Liver (tissue), 3 donors: ENCODE results near the gene MIEF1.
A peak's percentile ranks its signal among the peaks of the same experiment; 100 is the strongest.

Source experiments
- ATF3 ChIP-seq: IDR thresholded peaks from 2 replicates; pipeline ENCODE4 v1.6.1; 2016; ENCODE audit warnings: antibody characterized with exemption
- CTCF ChIP-seq: fragments of 150-350 bp; IDR thresholded peaks from 2 replicates; pipeline ENCODE4 v1.5.1; 2017; ENCODE audit warnings: improper control_type of control experiment, low read depth, low read length; ENCODE audit not compliant: missing input control
- EGR1 ChIP-seq, 2 donors: IDR thresholded peaks; 2 replicates each; pipeline ENCODE4 v1.6.1; 2016 to 2018; ENCODE audit warnings: antibody characterized with exemption in 2 of 2, low read depth in 2 of 2
- FOXA1 ChIP-seq: IDR thresholded peaks from 2 replicates; pipeline ENCODE4 v1.6.1; 2016; ENCODE audit warnings: antibody characterized with exemption
- GABPA ChIP-seq, 2 donors: IDR thresholded peaks in 1 of 2; conservative IDR thresholded peaks in 1 of 2; 2 replicates each; pipeline ENCODE4 v1.6.1; 2016; ENCODE audit warnings: antibody characterized with exemption in 2 of 2, mild to moderate bottlenecking in 1 of 2, moderate library complexity in 1 of 2
- JUND ChIP-seq, 2 donors: IDR thresholded peaks; 2 replicates each; pipeline ENCODE4 v1.6.1; 2016; ENCODE audit warnings: antibody characterized with exemption in 2 of 2
- MAX ChIP-seq: IDR thresholded peaks from 2 replicates; pipeline ENCODE4 v1.6.1; 2016; ENCODE audit warnings: antibody characterized with exemption
- RAD21 ChIP-seq, 2 donors: IDR thresholded peaks; 2 replicates each; pipeline ENCODE4 v1.6.1; 2016; ENCODE audit warnings: antibody characterized with exemption in 2 of 2, mild to moderate bottlenecking in 2 of 2
- REST ChIP-seq: IDR thresholded peaks from 2 replicates; pipeline ENCODE4 v1.6.1; 2016; ENCODE audit warnings: antibody characterized with exemption, mild to moderate bottlenecking
- RXRA ChIP-seq, 2 donors: IDR thresholded peaks; 2 replicates each; pipeline ENCODE4 v1.6.1; 2017 to 2018; ENCODE audit warnings: antibody characterized with exemption in 2 of 2, mild to moderate bottlenecking in 1 of 2
- SP1 ChIP-seq: IDR thresholded peaks from 2 replicates; pipeline ENCODE4 v1.6.1; 2018; ENCODE audit warnings: antibody characterized with exemption, mild to moderate bottlenecking
- TAF1 ChIP-seq: conservative IDR thresholded peaks from 2 replicates; pipeline ENCODE4 v1.6.1; 2016; ENCODE audit warnings: antibody characterized with exemption, mild to moderate bottlenecking
- YY1 ChIP-seq: IDR thresholded peaks from 2 replicates; pipeline ENCODE4 v1.6.1; 2016; ENCODE audit warnings: antibody characterized with exemption, mild to moderate bottlenecking
- ZBTB33 ChIP-seq: IDR thresholded peaks from 2 replicates; pipeline ENCODE4 v1.6.1; 2016; ENCODE audit warnings: antibody characterized with exemption
- donor health status: healthy.
- donor health status: healthy.

- TF ChIP-seq CTCF (no peak), TAF1 (no peak), EGR1 (IDR thresholded peaks at IDR 0.05; ENCODE audit: low read depth in 2 of 2) (no peak), MAX (no peak), RAD21 (IDR thresholded peaks at IDR 0.05) (peak; percentile 37 to 48), RXRA (IDR thresholded peaks at IDR 0.05) (no peak), GABPA (IDR thresholded peaks at IDR 0.05 in 1 of 2, conservative IDR thresholded peaks at IDR 0.05 in 1 of 2) (no peak), ZBTB33 (peak; percentile 99), SP1 (no peak), YY1 (no peak), ATF3 (no peak), JUND (IDR thresholded peaks at IDR 0.05) (peak; percentile 51 to 75), REST (no peak), FOXA1 (no peak)
These were observed 17.7 kb downstream of the MIEF1 start for GRCh38 chr22:39519681-39520225.
